HG03469 (cell line): ENCODE data around the gene GRIK4.

Experiments used
- ATAC-seq: cut with Tn5 transposase; IDR thresholded peaks from one replicate; pipeline ENCODE4 v1.9.1; 2021; ENCODE audit warnings: mild to moderate bottlenecking, moderate library complexity, moderate number of reproducible peaks; ENCODE audit not compliant: unreplicated experiment

GRIK4 gene

GRCh38 chr11:120630122-120630521 lies 118.6 kb downstream of the GRIK4 start:
- no peak for ATAC-seq

DNA sequence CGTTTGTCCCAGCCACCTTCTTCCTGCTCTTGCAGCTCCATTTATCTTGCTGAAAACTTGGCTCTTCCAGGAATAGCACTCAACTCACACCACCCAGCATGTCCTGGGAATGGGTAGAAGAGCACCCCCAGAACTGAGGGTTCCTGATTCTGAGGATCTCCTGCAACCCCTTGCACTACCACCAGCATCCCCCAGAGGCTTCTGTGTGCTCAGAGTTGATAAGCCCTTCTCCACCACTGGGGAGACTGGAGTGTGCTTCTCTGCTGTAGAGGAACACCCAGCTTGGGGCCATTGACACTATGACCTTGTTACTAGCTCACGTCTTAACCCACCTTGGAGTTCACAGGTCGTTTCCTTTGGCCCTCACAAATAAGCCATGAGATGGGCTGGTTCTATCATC lies 121.0 kb downstream of the GRIK4 start:
- ATAC-seq: no peak

GRCh38 chr11:120633616-120634393 lies 122.3 kb downstream of the GRIK4 start:
- ATAC-seq: no peak

DNA sequence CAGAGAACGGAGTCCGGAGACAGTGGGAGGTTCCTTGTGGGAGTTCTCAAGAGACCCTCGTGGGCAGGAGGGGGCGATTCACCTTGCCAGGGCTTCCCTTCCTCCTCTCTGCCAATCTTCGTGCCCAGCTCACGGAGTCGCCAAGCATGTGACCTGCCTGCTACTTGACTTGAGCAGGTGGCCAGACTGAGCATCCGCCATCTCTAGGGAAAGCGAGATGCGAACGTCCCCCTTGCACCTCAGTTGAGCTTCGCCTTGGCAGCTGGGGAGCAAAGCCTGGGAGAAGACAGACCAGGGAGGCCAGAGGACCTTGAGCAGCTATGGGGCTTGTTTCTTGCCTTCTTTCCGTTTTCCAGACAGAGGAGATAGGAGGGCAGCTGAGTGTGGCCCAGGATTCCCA lies 123.2 kb downstream of the GRIK4 start:
- ATAC-seq: no peak

DNA sequence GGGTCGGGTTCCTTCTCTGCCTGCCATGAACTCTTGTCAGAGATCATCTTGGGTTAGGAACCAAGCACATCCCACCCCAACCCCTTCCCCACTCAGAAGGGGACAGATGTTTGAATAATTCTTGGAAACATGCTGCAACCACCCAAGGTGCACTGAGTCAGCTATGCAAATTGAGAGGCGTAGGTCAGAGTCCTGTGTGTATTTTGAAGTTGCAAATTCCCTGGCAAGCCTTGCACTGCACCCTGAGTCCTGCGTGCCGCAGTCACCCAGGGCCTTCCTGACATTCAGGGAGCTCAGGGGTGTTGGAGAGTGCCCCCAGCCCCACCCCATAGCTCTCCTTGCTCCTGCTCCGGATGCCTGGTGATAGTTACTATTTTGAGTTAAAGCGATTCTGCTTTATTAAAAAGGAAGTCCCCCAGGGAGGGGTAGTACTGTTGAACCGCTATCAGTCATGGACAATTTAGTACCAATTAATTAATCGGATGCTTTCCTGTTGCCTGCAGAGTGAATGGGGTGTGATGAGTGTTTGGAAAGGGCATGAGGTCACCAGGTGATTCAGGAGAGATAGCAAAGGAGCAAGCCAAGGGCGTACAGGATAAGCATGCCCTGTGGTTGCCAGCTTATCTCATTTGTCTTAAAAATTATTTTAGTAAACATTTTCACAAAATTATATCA lies 123.7 kb downstream of the GRIK4 start:
- ATAC-seq: no peak

DNA sequence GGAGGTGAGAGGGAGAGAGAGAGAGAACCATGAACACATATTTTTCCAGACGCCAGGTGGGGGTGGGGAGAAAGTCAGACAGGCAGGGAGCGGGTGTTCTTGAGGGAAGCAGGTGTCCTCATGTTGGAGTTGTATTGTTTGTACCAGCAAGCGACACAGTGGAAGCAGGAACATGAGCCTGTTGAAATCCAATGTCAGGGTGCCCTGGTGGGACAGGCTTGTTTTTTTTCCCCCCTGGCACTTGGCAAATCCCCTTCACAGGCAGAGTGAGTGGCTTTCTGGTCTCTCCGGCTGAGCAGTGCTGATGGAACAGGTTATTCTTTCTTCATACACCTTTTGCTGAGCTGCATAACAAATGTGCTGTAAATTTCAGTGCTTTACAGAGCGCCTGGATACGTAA lies 125.6 kb downstream of the GRIK4 start:
- ATAC-seq: no peak

DNA sequence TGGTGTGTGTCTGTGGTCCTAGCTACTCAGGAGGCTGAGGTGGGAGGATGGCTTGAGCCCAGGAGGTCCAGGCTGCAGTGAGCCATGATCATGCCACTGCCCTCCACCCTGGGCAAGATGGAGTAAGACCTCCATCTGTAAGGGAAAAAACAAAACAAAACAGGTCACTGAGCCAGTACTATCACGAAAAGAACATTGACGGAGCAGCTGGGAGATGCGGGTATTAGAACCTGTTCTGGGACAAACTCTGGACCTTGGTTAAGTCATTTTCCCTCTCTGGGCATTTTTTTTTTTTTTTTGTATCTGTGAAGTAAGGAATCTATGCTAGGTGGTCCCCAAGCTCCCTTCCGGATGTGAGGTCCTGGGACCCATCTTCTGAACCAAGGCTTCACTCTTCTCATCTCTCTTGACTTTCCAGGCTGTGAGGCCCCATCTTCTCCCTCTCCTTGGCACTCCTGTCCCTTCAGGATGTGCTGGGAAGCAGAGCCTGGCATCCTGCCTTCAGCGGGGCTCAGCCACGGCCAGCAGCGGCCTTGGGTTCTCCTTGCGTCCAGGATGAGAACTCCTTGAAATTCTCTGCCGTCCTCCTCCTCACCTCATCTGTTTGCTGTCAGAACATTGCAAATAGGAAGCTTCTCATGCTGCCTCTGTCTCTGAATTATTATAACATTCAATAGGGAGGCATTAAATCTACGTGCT lies 130.8 kb downstream of the GRIK4 start:
- no peak for ATAC-seq

DNA sequence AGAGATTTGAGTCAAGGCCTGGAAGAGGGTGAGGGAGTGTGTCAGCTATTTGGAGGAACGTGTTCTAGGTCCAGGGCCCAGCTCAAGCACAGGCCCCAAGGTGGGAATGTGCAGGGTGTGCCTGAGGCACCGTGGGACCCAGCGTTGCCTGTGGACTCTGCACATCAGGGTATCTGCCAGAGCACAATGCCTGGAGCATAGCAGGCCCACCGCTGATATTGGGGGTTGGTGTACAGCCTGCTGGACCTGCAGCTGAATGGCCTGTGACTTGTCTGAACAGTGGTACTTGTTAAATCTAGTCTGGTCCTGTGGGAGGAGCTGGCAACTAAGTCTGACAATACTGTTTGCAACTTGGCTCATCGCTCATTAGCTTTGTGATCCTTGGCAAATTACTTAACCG lies 131.7 kb downstream of the GRIK4 start:
- ATAC-seq: no peak

- no peak for ATAC-seq
These were observed 134.1 kb downstream of the GRIK4 start for GRCh38 chr11:120645639-120646038.

DNA sequence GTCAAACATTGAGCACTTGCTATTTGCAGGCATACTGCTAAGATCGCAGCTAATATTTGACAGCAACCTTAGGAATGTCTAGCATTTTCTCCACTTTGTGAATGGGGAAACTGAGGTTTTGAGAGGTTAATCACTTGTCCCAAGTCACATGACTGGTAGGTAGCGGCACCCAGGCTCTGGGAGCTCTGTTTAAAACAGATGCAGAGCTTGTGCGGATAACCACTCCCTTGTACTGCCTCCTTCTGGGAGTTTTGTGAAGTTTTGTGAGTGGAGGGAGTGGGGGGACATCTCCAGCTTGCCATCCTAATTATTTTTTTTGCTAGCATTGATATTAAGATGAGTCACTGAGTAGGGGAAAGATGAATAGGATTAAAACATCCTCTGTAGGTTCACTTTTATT lies 134.7 kb downstream of the GRIK4 start:
- ATAC-seq: no peak

- ATAC-seq: no peak
These were observed 136.1 kb downstream of the GRIK4 start for GRCh38 chr11:120647681-120648080.

GRCh38 chr11:120648771-120649170 lies 137.2 kb downstream of the GRIK4 start:
- no peak for ATAC-seq

GRCh38 chr11:120649316-120649715 lies 137.8 kb downstream of the GRIK4 start:
- no peak for ATAC-seq

GRCh38 chr11:120651396-120651795 lies 139.8 kb downstream of the GRIK4 start:
- no peak for ATAC-seq

- ATAC-seq: no peak
These were observed 140.3 kb downstream of the GRIK4 start for GRCh38 chr11:120651836-120652235.

GRCh38 chr11:120652705-120653335 lies 141.3 kb downstream of the GRIK4 start:
- no peak for ATAC-seq

DNA sequence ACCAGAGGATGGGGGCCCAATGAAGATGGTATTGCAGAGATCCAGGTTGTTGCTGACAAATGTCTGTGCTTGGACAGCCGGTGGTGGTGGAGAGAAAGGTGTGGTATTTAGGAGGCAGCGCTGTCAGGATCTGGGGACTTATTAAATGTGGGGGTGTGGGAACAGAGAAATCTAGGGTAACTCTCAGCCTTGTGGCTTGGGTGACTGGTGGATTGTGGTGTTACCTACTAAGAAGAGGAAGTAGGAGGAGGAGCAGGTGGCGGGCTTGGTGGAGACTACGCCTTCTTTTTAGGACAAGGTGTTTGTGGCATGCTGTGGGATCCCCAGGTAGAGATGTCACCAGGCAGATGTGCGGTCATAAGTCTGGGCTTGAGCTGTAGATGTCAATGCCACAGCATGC lies 144.0 kb downstream of the GRIK4 start:
- no peak for ATAC-seq

DNA sequence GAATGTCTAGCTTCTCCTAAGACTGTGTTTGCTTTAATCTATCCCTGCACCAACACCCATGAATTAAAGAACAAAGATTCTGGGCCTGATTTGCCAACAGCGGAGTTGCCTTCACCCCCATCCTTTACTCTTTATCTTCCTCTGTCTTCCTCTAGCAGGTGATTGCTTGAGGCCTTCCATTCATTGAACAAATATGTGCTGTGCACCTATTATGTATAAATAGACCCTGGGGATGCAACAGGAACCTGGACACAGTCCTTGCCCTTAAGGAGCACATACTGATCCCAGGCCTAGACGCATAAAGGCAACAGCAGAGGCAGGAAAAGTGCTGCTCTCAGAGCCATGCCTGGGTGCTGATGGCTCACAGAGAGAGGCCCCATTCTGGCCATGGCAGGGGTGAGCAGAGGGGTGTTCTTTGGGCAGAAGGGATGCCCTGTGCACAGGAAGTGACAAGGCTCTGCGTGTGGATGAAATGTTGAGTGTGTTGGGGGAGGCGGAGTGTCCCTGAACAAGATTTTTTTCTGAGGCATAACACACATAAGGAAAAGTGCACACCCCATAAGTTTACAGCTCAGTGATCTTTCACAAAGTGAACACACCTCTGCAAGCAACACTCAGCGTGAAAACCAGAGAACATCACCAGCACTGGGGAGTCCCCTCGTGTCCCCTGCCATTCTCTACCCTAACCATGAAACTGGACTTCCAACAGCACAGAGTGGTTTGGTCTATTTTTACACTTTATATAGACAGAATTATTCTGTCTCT lies 145.9 kb downstream of the GRIK4 start:
- no peak for ATAC-seq

DNA sequence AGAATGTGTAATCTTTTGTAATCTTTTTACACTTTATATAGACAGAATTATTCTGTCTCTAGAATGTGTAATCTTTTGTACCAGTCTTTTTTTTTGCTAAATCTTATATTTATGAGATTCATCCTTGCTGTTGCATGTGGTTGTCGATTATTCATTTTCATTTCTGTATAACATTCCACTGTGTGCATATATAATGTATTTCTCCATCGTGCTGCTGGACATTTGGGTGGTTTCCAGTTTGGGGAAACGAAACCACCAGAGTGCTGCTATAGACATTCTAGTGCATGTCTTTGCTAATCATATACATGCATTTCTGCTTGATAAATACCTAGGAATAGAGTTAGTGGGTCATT lies 146.5 kb downstream of the GRIK4 start:
- ATAC-seq: no peak

GRCh38 chr11:120659076-120659475 lies 147.5 kb downstream of the GRIK4 start:
- ATAC-seq: no peak

- no peak for ATAC-seq
These were observed 148.5 kb downstream of the GRIK4 start for GRCh38 chr11:120660024-120660565.
